Measurements from ENCODE around the gene BIRC2.

BIRC2 gene

GRCh38 chr11:102419181-102419580 lies 72.2 kb downstream of the BIRC2 start:
- no peak for TF ChIP-seq CTCF (IDR thresholded peaks at IDR 0.05; ENCODE audit: insufficient read depth, low read length, poor library complexity, severe bottlenecking)
- no peak overlapping the region for H3K4me3 ChIP-seq (replicated peaks; ENCODE audit: low read depth, low read length)
- H3K36me3 ChIP-seq (ENCODE audit: control insufficient read depth, insufficient read depth, low read length): no peaks in the 10 kb centered on the region
- no peak for DNase-seq (ENCODE audit: extremely low read depth, insufficient read length)
- H3K27me3 ChIP-seq (replicated peaks; ENCODE audit: control insufficient read depth, insufficient read depth, low read length): no peaks in the 10 kb centered on the region

GRCh38 chr11:102420547-102420946 lies 73.5 kb downstream of the BIRC2 start:
- no peaks in the 10 kb centered on the region; the same call in 1 of the 2 replicates for H3K36me3 ChIP-seq (ENCODE audit: control insufficient read depth, insufficient read depth, low read length)
- no peak for DNase-seq (ENCODE audit: extremely low read depth, insufficient read length)
- no peaks in the 10 kb centered on the region for H3K27me3 ChIP-seq (replicated peaks; ENCODE audit: control insufficient read depth, insufficient read depth, low read length)
- TF ChIP-seq CTCF (IDR thresholded peaks at IDR 0.05; ENCODE audit: insufficient read depth, low read length, poor library complexity, severe bottlenecking): no peak
- H3K4me3 ChIP-seq (replicated peaks; ENCODE audit: low read depth, low read length): no peak overlapping the region

GRCh38 chr11:102421261-102421660 lies 74.2 kb downstream of the BIRC2 start:
- H3K36me3 ChIP-seq (ENCODE audit: control insufficient read depth, insufficient read depth, low read length): no peaks in the 10 kb centered on the region; the same call in 1 of the 2 replicates

GRCh38 chr11:102422817-102423712 lies 76.1 kb downstream of the BIRC2 start:
- DNase-seq (ENCODE audit: extremely low read depth, insufficient read length): no peak
- no peak overlapping the region for H3K4me3 ChIP-seq (replicated peaks; ENCODE audit: low read depth, low read length)
- no peaks in the 10 kb centered on the region for H3K27me3 ChIP-seq (replicated peaks; ENCODE audit: control insufficient read depth, insufficient read depth, low read length)
- no peak for TF ChIP-seq CTCF (IDR thresholded peaks at IDR 0.05; ENCODE audit: insufficient read depth, low read length, poor library complexity, severe bottlenecking)
- no peaks in the 10 kb centered on the region; the same call in 1 of the 2 replicates for H3K36me3 ChIP-seq (ENCODE audit: control insufficient read depth, insufficient read depth, low read length)

More at GRCh38 chr11:102421261-102421660, 74.2 kb downstream of the BIRC2 start:
- H3K27me3 ChIP-seq (replicated peaks; ENCODE audit: control insufficient read depth, insufficient read depth, low read length): no peaks in the 10 kb centered on the region
- no peak for TF ChIP-seq CTCF (IDR thresholded peaks at IDR 0.05; ENCODE audit: insufficient read depth, low read length, poor library complexity, severe bottlenecking)
- no peak for DNase-seq (ENCODE audit: extremely low read depth, insufficient read length)
- H3K4me3 ChIP-seq (replicated peaks; ENCODE audit: low read depth, low read length): no peak overlapping the region

GRCh38 chr11:102423936-102424335 lies 76.9 kb downstream of the BIRC2 start:
- no peak for DNase-seq (ENCODE audit: extremely low read depth, insufficient read length)
- no peak for TF ChIP-seq CTCF (IDR thresholded peaks at IDR 0.05; ENCODE audit: insufficient read depth, low read length, poor library complexity, severe bottlenecking)
- H3K36me3 ChIP-seq (ENCODE audit: control insufficient read depth, insufficient read depth, low read length): no peaks in the 10 kb centered on the region; the same call in 1 of the 2 replicates

More at GRCh38 chr11:102423936-102424335, 76.9 kb downstream of the BIRC2 start:
- H3K27me3 ChIP-seq (replicated peaks; ENCODE audit: control insufficient read depth, insufficient read depth, low read length): no peaks in the 10 kb centered on the region
- no peak overlapping the region for H3K4me3 ChIP-seq (replicated peaks; ENCODE audit: low read depth, low read length)
